NCI-H1417 (cell line): ENCODE results near the gene FBXO22.
"Not testable (repeated sequence)": the region's sequence is repeated elsewhere in the genome, so short reads cannot be mapped to it uniquely, and the experiment has no call there.

ENCODE experiments used
- DNase-seq, 3 experiments: peaks; one replicate each; lab custom pipeline; 2025; lab: John Stamatoyannopoulos, UW

The FBXO22 gene

DNA sequence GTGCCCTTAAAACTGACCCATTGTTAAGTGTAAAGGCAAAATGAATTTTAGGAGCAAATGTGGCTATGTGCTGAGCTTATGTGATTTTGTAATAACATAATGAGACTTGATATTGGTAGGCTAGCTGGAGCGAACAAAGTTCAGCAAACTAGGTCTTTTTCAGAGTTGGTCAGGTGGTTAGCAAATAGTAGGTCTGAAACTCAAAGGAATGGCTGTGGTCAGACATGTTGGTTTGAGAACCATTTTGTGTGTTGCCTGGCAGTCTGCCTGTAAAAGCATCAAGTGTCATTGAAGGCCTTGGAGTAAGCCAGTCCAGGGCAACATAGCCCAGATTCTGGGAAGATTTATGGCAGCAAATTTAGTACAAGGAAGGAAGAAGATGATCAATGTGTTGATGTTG lies 16.4 kb downstream of the FBXO22 start:
- DNase-seq = no peak

DNA sequence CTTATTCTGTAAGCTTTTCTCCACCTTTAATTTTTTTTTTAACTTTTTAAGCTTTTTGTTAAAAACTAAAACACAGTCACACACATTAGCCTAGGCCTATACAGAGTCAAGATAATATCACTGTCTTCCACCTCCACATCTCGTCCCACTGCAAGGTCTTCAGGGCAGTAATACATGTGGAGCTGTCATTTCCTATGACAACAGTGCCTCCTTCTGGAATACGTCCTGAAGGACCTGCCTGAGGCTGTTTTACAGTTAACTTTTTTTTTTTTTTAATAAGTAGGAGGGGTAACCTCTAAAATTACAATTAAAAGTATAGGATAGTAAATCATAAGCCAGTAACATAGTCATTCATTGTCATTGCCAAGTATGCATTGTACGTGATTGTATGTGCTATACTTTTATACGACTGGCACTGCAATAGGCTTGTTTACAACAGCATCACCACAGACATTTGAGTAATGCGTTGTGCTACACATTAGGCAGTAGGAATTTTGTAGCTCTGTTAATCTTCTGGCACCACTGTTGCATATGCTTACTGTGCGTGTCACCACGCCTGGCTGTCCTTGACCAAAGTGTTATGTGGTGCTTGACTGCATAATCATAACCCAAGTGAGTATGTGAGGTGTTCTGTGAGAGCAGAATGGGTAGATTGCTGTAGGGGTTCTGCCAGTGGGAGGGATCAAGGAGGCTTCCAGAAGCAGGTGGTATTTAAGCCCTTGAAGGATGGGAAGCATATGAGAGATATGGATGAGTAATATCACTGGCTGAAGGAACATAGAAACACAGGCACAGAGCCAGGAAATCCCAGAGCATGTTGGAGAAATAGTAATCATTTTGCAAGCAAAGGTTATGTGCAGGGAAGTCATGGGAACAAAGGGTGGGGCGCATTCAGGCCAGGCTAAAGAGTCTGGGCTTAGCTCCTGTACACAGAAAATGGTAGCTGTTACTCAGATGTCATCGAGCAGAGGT lies 18.3 kb downstream of the FBXO22 start:
- peak in 1 of 3 experiments; percentile 63 for DNase-seq

DNA sequence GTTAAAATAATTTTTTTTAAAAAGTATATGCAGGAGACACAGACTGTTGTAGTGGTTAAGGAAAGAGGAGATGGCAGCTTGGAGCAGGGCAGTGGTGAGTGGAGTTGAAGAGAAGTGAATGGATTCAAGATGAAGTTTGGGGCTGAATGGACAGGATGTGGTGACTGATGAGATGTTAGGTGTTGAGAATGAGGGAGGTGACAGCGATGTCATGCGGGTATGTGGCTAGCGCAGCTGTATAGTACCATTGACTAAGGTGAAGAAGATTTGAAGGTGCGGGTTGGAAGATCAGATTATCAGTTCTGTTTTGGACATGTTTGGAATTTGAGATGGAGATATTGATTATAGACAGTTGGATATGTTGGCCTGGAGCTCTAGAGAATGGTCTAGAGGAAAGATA lies 20.1 kb downstream of the FBXO22 start:
- no peak for DNase-seq

DNA sequence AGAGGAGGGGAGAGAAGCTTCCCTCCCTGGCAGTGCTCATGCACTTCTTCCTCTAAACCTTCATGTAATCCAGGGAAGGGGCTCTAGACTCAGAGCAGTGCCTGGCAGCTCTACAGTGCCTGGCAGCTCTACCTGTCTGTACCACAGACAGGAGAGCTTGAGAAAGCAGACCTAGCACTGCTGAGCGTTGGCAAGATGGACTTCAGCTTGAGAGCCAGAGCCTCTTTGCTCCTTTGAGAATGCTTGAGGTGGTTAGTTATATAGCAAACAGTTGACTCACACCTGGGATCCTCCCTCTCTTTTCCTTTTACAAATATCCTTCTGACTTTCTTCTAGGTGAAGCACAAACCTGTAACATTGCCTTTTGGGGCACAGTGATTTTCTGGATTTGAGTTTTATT lies 20.9 kb downstream of the FBXO22 start:
- no peak for DNase-seq

DNA sequence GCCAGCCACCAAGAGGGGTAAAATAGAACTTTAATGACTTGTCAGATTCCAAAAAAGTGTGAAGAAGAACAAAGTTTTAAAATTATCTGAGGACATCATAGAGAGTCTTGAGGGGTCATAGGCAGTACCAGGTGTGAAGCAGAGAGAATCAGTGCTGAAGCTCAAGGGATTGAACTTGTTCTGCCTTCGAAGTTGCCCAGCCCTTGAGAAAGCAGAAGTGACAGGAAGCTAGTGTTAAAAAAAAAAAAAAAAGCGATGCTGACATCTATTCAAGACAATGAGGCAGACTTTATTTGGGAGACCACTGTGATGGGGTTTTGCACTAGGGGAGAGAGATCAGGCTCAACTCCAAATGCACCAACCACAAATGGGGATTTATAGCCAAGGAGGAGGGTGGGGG lies 21.8 kb downstream of the FBXO22 start:
- DNase-seq = no peak

DNA sequence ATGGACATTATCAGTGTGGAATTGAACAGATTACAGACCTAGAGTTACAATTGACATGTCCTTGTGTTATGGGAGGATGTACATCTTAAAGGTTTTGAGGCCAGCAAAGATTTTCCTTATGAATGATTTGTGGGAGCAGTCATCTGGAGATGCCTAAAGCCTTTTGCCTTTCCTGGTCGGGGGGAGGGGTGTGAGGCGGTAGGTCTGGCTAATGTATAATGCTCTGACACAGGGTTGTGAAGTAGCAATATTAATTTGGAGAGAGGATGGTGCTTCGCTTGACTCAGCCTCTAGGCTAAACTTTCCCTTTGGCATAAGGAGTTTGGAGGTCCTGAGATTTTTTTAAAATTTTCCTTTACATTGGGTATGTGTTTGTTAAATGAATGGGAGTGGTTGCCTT lies 23.3 kb downstream of the FBXO22 start:
- no peak for DNase-seq

DNA sequence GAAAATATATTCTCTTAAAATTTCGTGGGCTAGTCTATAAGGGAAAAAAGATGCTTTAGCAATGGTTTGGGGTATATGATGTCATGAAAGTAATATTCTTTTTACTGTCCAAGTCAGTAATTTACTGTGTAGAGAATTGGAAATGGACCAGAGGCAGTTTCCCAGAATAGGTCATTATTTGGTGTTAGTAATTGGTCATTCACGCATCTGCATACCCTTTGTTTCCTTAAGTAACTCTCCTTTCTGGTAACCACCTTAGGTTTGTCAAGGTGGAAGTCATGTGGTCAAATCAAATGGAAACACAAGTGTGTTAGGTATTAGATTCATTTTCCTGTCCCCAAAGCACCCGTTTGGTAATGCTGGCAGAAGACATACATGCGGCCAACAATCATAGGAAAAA lies 23.9 kb downstream of the FBXO22 start:
- no peak for DNase-seq

DNA sequence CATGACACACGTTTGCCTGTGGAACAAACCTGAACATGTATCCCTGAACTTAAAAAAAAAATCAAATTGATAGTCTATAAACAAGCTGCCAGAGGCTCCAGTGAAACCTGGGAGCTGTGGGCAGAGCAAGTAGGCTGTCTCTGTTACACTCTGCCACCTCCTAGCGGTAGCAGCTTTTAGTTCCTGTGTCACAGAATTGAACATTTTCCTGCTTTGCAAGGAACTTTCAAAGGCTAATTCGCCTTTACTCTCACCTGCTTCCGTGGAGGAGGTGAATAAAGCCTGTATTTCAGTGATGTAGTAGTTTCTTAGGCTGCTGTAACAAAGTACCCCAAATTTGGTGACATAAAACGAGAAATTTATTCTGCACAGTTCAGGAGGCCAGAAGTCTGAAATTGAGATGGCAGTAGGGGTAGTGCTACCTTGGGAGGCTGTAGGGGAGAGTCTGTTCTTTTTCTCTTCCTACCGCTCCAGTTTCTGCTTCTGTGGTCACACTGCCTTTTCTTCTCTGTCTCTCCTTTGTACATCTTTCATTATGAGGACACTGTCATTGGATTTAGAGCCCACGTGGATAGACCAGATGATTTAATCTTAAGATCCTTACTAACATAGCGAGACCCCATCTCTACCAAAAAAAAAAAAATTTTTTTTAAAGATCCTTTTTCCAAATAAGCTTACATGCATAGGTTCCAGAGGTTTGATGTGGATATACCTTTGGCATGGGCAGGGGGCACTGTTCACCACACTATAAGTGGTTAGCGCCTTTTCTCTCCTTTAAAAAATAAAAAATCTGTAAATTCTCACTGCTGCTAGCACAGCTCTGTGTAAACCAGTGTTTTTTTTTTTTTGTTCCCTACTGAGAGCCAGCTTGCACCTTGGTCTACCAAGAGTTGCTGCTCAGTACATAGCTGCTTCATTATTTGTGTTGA lies 25.3 kb downstream of the FBXO22 start:
- peak in 2 of 3 experiments; percentile 15 to 26 for DNase-seq

DNA sequence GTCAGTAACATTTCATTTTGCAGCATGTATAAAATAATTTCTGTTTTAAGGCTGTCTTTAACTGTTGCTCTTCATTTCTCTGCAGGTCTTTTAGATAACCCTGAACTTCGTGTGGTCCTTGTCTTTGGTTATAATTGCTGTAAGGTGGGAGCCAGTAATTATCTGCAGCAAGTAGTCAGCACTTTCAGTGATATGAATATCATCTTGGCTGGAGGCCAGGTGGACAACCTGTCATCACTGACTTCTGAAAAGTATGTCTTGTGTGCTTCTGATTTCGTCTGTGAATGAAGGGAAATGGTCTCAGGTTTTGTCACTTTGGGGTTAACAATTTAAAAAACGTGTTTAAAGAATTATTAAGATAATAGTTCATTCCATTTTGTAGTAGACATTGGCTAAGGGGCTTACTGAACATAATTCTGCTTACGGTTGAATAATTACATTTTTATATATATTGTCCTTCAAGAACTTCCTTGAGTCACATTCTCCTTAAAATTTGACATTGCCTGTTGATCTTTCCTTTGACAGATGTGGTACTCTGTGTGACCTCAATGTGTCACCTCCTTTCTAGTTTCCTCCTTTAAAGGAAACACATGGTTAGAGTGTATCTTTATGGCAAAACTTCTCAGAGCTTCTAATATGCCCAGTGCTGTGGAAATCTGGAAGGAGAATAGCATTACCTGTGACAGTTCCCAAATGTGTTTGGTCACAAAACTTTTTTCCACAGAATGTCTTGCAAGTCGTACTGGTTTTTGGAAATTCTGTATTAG lies 26.3 kb downstream of the FBXO22 start:
- DNase-seq = peak in 2 of 3 experiments; percentile 7 to 76

DNA sequence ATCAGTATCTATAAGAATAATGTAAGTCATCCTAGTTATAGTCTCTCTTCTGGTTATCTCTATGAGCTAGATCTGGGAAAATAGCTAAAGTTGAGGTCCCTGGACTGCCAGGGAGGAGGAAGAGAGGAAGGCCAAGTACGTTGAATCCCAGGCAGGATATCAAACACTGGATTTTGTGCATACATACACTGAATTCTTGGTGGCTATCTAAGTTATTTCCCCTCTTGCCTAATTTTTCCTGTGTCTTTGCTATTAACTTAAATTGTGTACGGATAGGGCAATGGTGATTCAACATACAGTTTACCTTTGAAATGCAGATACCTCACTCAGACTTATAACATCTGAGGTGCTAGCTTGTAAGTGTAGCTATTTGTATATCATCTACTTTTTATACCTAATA lies 27.2 kb downstream of the FBXO22 start:
- DNase-seq = no peak

DNA sequence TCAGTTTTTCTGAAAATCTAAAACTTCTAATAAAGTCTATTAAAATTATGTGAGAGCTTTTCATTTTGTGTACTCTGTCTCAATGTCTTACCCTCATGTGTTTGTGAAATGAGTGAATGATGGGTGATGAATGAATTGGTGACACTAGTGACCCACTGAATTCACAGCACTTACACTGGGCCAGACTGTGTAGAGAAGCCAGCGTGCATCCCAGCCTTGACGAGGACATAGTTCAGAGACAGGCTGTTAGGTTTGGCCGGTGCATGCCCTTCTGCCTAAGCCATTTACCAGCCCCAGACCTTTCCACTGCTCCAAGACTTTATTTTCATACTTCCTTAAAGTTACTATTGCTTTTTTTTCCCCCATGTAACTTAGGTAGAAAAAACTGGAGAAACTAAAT lies 38.8 kb downstream of the FBXO22 start:
- no peak for DNase-seq

DNA sequence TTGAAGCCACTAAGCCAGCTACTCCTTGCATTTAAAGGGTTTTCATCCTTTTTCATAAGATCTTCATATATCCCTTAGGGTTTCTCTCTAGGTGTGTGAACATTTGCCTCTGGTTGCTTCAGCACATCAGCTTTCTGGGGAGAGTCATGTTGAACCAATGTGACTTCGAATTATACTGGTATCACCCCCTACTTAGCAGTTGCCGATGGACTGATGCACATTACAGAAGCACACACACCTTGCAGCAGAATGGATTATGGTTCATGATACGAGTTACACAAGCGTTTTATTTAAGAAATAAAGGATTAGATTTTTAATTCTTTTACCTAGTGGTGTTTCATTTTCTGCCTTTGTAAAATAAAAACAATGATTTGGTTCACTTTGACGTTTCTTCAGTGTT lies 39.6 kb downstream of the FBXO22 start:
- no peak for DNase-seq

DNA sequence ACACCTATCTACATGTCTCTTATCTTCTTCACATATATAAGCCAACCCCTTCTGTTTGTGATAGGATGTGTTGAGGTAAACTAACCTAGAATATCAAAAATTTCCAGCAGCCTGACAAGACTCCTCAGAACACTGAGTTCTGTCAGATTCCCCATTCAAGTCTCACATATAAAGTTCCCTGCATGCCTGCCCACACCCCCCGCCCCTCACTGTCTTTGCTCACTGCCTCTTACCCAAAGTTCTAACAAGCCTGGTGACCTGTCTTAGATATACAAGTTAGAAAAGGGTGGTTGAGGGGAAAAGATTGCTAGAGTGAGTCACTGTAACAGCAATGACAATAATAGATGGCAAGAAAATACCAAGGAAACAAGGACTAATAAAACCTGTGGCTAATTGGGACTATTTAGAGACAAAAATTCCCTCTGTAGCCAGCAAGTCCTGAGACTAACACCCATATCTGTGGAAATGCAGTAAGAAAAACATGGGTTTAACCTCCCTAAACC lies 40.1 kb downstream of the FBXO22 start:
- DNase-seq = no peak

DNA sequence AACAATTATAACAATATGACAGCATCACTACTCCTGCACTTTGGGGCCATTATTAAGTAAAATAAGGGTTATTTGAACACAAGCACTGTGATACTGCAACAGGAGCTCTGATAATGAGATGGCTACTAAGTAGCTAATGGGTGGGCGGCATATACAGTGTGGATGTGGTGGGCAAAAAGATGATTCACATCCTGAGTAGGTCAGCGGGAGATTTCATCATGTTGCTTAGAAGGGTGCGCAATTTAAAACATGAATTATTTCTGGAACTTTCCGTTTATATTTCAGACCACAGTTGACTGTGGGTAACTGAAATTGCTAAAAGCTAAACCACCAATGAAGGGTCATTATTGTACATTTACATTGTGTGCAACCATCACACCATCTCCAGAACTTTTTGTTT lies 42.3 kb downstream of the FBXO22 start:
- no peak for DNase-seq

DNA sequence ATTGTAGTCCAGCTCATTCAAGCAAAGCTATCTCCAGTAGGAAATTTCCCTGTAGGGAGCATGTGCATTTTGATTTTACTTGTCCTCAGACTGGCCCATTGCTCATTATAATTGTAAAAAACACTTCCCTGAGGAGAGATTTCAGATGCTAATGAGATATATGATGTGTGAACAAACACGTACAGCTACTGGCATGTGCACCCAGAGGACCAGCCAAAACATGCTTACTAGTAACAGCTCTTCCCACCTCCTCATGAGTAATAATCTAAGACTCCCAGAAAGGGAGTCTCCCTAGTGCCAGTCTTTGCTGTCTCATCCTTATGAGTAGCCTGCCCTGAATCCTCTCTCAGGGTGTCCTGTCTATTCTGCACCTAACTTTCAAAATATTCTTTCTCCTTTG lies 43.4 kb downstream of the FBXO22 start:
- DNase-seq = no peak

DNA sequence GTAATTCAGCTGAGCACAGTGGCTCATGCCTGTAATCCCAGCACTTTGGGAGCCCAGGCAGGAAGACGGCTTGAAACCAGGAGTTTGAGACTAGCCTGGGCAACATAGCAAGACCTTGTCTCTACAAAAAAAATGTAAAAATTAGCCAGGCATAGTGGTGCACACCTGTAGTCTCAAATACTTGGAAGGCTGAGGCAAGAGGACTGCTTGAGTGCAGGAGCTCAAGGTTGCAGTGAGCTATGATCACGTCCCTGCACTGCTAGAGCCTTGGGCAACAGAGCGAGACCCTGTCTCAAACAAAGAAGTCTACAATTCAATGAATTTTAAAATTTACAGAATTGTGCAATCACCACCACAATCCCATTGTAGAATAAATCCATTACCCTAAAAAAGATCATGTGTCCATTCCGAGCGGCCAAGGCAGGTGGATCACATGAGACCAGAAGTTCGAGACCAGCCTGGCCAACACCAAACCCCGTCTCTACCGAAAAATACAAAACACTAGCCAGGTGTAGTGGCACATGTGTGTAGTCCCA lies 45.2 kb downstream of the FBXO22 start:
- DNase-seq = no peak

DNA sequence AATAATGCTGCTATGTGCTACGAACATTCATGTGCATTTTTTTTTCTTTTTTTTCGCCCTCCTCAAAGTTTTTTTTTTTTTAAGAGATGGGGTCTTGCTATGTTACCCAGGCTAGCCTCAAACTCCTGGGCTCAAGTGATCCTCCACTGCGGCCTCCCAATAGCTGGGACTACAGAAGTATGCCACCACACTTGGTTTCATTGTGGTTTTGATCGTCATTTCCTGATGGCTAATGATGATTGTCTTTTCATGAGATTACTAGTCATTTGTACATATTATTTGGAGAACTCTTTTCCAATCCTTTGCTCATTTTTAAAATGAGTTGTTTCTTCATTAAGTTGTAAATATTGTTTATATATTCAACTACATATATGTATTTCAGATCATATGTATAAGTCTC lies 48.8 kb downstream of the FBXO22 start:
- no peak for DNase-seq

DNA sequence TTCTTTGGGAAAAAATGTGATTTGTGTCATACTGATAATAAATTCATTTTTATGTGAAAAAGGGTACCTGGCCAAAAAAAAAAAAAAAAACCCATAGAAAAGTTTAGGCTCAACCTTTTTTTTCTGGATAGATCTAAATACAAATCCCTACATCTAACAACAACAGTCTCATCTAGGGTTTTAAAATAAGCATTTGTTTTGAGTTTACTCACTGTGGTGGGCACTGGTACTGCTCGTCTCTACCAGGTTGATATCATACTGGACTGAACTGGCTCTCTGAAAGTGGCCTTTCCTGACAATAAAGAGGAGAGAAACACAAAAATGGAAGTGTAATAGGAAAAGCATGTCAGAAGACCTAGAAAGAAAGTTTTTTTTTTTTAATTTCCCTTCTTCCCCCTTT lies 52.0 kb downstream of the FBXO22 start:
- DNase-seq = no peak

DNA sequence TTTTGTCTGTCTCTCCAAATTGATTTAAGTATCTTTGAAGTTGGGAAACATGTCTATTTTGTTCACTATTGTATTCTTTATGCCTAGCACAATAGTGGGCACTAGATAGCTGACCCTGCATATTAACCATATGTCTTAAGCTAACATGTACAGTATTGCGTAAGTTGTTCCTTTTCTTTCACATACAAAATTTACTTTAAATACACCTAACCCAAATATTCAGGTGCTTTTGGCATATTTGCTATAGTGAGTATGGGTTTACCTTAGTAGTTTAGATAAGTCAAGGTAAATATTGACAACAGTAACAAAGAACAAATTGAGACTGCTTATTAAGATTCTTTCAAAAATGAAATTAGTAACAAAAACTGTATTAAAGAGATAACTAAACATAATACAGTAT lies 57.7 kb downstream of the FBXO22 start:
- no peak for DNase-seq

DNA sequence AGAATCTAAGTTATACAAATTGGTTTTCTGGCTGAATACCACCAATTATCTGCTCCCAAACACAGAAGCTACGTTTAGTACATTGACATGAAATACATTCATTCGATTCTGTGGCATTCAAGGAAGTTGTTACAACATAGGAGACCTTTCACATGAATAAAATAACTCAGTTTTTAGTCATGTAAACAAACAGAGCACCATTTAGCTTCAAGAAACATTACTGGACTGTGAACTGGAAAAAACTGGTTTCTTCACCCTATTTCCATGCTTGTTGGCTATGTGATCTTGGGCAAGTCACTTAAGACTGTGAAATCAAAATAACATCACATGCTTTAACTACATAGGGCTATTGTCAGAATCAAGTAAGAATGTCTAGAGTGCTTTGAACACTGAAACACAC lies 62.4 kb downstream of the FBXO22 start:
- DNase-seq = no peak

DNA sequence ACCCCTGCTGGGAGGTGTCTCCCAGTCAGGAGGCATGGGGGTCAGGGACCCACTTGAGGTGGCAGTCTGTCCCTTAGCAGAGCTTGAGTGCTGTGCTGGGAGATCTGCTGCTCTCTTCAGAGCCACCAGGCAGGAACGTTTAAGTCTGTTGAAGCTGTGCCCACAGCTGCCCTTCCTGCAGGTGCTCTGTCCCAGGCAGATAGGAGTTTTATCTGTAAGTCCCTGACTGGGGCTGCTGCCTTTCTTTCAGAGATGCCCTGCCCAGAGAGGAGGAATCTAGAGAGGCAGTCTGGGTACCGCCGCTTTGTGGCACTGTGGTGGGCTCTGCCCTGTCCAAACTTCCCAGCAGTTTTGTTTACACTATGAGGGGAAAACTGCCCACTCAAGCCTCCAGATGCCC lies 73.1 kb downstream of the FBXO22 start:
- DNase-seq = not testable (repeated sequence)
